Endothelial cell of umbilical vein (primary cell): ENCODE data around the gene IL15. TPM values are rescaled to one million over a fixed set of nuclear protein-coding genes. Genes with fewer than 3 reads are reported as not detected.

Experiments
- BruUV-seq: library from RNA; stranded (reverse); fragments of 400-500 nt; replicated peaks from 2 replicates; lab custom pipeline; 2021; lab: Mats Ljungman, UMichigan
- CTCF ChIA-PET: fragments of 300-600, 350-600 bp; sonication (Branson Sonifier 250); formaldehyde crosslinking; loops from one replicate; lab custom pipeline; 2021; ENCODE audit warnings: antibody characterized with exemption, inconsistent platforms; lab: Charles Lee
- POLR2A ChIA-PET: fragments of 300-600, 350-600 bp; sonication (Branson Sonifier 250); formaldehyde crosslinking; loops from one replicate; lab custom pipeline; 2021; ENCODE audit warnings: antibody characterized with exemption, inconsistent platforms; lab: Charles Lee
- DNase-seq: peaks from one replicate; pipeline ENCODE4 v3.0.0-alpha.2; 2011; ENCODE audit warnings: low read depth, low spot score
- FAIRE-seq: peaks from 2 replicates; lab custom pipeline; 2011; peaks lifted over from hg19 to GRCh38; lab: Jason Lieb, UNC
- H2AFZ ChIP-seq: 2 replicates; pipeline ENCODE4 v1.6.0; 2012; ENCODE audit warnings: low read depth, low read length, control low read depth, inconsistent platforms
- H3K27ac ChIP-seq: 2 replicates; pipeline ENCODE4 v1.5.1; 2011; ENCODE audit warnings: low read depth, mild to moderate bottlenecking, control low read depth, low read length, moderate library complexity; ENCODE audit not compliant: insufficient read depth
- H3K27me3 ChIP-seq, 2 experiments: 2 replicates each; pipeline versions ENCODE4 v1.6.0 to v1.6.1; 2011; ENCODE audit warnings: low read length in 2 of 2, mixed read lengths in 1 of 2; ENCODE audit not compliant: control insufficient read depth in 2 of 2, insufficient read depth in 2 of 2
- H3K36me3 ChIP-seq, 2 experiments: 2 replicates in 1 of 2; 3 replicates in 1 of 2; pipeline ENCODE4 v1.5.1; 2011; ENCODE audit warnings: low read length in 2 of 2, mild to moderate bottlenecking in 1 of 2, moderate library complexity in 1 of 2; ENCODE audit not compliant: control insufficient read depth in 2 of 2, insufficient read depth in 2 of 2; ENCODE audit errors: extremely low read depth in 1 of 2
- H3K4me1 ChIP-seq: 3 replicates; pipeline ENCODE4 v1.5.1; 2011; ENCODE audit warnings: mild to moderate bottlenecking, low read length; ENCODE audit not compliant: control insufficient read depth, insufficient read depth; ENCODE audit errors: extremely low read depth
- H3K4me2 ChIP-seq: 2 replicates; pipeline ENCODE4 v1.6.1; 2011; ENCODE audit warnings: low read length, control low read depth, mixed read lengths; ENCODE audit not compliant: insufficient read depth
- H3K4me3 ChIP-seq, 3 experiments: fragments of 200-600 bp in 1 of 3; sonication (generic), shearing (Covaris generic) in 1 of 3; replicated peaks in 1 of 3; 2 replicates each; pipeline ENCODE4 v1.5.1; 2011 to 2016; ENCODE audit warnings: control low read depth in 3 of 3, low read length in 3 of 3, mild to moderate bottlenecking in 2 of 3, inconsistent platforms in 1 of 3, low read depth in 1 of 3, moderate library complexity in 1 of 3; ENCODE audit not compliant: insufficient read depth in 1 of 3
- H3K79me2 ChIP-seq: 2 replicates; pipeline ENCODE4 v1.6.0; 2012; ENCODE audit warnings: low read length, inconsistent platforms; ENCODE audit not compliant: control insufficient read depth, insufficient read depth
- H3K9ac ChIP-seq: replicated peaks from 2 replicates; pipeline ENCODE3; 2011; ENCODE audit warnings: low read length, control low read depth; ENCODE audit not compliant: insufficient read depth; ENCODE audit errors: extremely low read depth
- H3K9me1 ChIP-seq: replicated peaks from 3 replicates; pipeline ENCODE4 v1.6.0; 2011; ENCODE audit warnings: mild to moderate bottlenecking, low read length; ENCODE audit not compliant: control insufficient read depth, insufficient read depth; ENCODE audit errors: extremely low read depth
- H3K9me3 ChIP-seq: replicated peaks from 2 replicates; pipeline ENCODE4 v1.5.1; 2012; ENCODE audit warnings: low read length, inconsistent platforms; ENCODE audit not compliant: control insufficient read depth, insufficient read depth
- H4K20me1 ChIP-seq: replicated peaks from 2 replicates; pipeline ENCODE3; 2011; ENCODE audit warnings: mild to moderate bottlenecking, low read length; ENCODE audit not compliant: control insufficient read depth, insufficient read depth; ENCODE audit errors: extremely low read depth
- FOS ChIP-seq: IDR thresholded peaks from 2 replicates; pipeline ENCODE4 v1.6.1; 2011; ENCODE audit warnings: mild to moderate bottlenecking, low read length, moderate library complexity, borderline replicate concordance; ENCODE audit not compliant: insufficient read depth
- GATA2 ChIP-seq: IDR thresholded peaks from 2 replicates; pipeline ENCODE4 v1.7.0; 2011; ENCODE audit warnings: low read depth, mild to moderate bottlenecking, moderate library complexity, mixed read lengths, low read length; ENCODE audit not compliant: insufficient read length, insufficient read depth
- JUN ChIP-seq: IDR thresholded peaks from 2 replicates; pipeline ENCODE4 v1.6.1; 2011; ENCODE audit warnings: borderline replicate concordance, low read depth; ENCODE audit not compliant: insufficient read length, insufficient read depth
- MYC ChIP-seq: IDR thresholded peaks from one replicate; pipeline ENCODE4 v1.6.1; 2011; ENCODE audit warnings: mild to moderate bottlenecking, low read depth, low read length
- POLR2AphosphoS5 ChIP-seq: IDR thresholded peaks from 2 replicates; pipeline ENCODE4 v1.6.1; 2012; ENCODE audit warnings: low read depth, mild to moderate bottlenecking, control low read depth, low read length, moderate library complexity; ENCODE audit not compliant: insufficient read depth
- dilution Hi-C: fragments of 300-500 bp; cut with MboI; formaldehyde crosslinking; loops from one replicate; pipeline ENCODE4 v1.15.0; 2019; ENCODE audit warnings: low sequenced_read_pairs; ENCODE audit not compliant: extremely low pct_ligation_motif_present
- intact Hi-C: fragments of 100-400 bp; cut with micrococcal nuclease; formaldehyde crosslinking; loops from one replicate; pipeline ENCODE4 v1.10.0; 2022
- polyA plus RNA-seq, 4 experiments: library from polyadenylated mRNA; depleted of rRNA in 3 of 4; stranded (reverse) in 3 of 4; unstranded in 1 of 4; fragments of >200 nt; gene quantifications; 2 replicates each; pipeline versions ENCODE4 v1.2.1 to v1.2.3, GENCODE V29; 2011 to 2012; ENCODE audit warnings: missing spikeins in 1 of 4
- total RNA-seq: library from RNA; stranded (reverse); gene quantifications from 2 replicates; pipeline ENCODE4 v1.2.3, GENCODE V29; 2021
- TF ChIP-seq, protein P1 (sequence below), 2 donors: IDR thresholded peaks; 1 replicate in 1 of 2; 2 replicates in 1 of 2; pipeline ENCODE4 v1.5.1; 2011; ENCODE audit warnings: low read length in 2 of 2, mild to moderate bottlenecking in 2 of 2, moderate library complexity in 2 of 2, control low read depth in 1 of 2, inconsistent platforms in 1 of 2, low read depth in 1 of 2; ENCODE audit not compliant: insufficient read depth in 1 of 2; ENCODE audit errors: extremely low read depth in 1 of 2
- TF ChIP-seq, protein P2 (sequence below): IDR thresholded peaks from 2 replicates; pipeline ENCODE4 v1.6.1; 2011; ENCODE audit not compliant: insufficient read depth, insufficient read length

IL15 gene
- total and polyA plus RNA-seq, 2 donors (not counting 3 experiments of a cell fraction or from before 2014, with no cell fraction given), result 3.0 to 3.1 TPM

DNA sequence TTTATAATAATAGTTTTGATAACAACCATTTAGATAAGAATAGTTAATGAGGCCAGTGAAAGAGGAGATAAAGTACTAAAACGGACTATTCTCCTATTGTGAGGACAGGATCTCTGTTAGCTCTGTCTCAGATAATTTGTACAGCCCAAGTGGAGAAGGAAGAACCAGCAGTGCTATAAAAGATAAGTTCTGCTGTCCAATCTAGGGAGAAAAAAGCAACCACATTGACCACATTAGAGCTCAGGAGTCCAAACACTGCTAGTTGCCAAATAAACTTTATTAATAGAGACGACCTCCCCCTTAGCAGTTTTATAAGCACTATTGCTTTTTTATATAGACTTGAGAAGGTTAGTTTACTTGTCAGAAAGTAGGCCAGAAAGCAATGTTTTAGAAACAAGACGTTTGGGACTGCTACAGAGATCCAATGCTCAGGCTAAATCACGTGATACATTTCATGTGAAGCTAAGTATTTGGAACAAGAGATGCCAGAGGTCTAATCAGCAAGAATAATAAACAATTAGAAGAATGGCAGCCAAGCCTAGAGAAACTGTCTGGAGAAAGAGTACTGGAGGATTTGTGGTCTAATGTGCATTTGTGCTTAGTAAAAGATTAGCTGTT is 15.9 kb downstream of the IL15 start:
- Histone ChIP-seq H3K4me1 (peaks cover 5% of the 10 kb centered on the region), H3K27me3 (no peaks in the 10 kb centered on the region), H3K79me2 (no peaks in the 10 kb centered on the region), H3K27ac (no peak overlapping the region), H3K4me3 (no peak overlapping the region), H4K20me1 (no peaks in the 10 kb centered on the region), H2AFZ (peak overlapping the region; percentile 17), H3K9me1 (no peaks in the 10 kb centered on the region), H3K4me2 (no peak overlapping the region), H3K9me3 (no peaks in the 10 kb centered on the region), H3K9ac (no peak overlapping the region), H3K36me3 (no peaks in the 10 kb centered on the region)
- DNase-seq, result peak; percentile 72
- CTCF ChIA-PET, result interaction anchor here (1.5 kb wide), 2 partner anchors 14 to 306 kb away, joined by 6 to 8 read pairs; no protein-coding TSS in a partner anchor
- dilution Hi-C loops (no loop called here), intact Hi-C loops (no loop called here)
- BruUV-seq, result no TSS peak
- TF ChIP-seq GATA2 (no peak), JUN (no peak), FOS (no peak), POLR2AphosphoS5 (no peak), MYC (no peak)
- TF ChIP-seq, protein P1, sequence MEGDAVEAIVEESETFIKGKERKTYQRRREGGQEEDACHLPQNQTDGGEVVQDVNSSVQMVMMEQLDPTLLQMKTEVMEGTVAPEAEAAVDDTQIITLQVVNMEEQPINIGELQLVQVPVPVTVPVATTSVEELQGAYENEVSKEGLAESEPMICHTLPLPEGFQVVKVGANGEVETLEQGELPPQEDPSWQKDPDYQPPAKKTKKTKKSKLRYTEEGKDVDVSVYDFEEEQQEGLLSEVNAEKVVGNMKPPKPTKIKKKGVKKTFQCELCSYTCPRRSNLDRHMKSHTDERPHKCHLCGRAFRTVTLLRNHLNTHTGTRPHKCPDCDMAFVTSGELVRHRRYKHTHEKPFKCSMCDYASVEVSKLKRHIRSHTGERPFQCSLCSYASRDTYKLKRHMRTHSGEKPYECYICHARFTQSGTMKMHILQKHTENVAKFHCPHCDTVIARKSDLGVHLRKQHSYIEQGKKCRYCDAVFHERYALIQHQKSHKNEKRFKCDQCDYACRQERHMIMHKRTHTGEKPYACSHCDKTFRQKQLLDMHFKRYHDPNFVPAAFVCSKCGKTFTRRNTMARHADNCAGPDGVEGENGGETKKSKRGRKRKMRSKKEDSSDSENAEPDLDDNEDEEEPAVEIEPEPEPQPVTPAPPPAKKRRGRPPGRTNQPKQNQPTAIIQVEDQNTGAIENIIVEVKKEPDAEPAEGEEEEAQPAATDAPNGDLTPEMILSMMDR (IDR thresholded peaks at IDR 0.05; ENCODE audit: extremely low read depth in 1 of 2, insufficient read depth in 1 of 2, low read depth in 1 of 2, low read length in 2 of 2), result no peak
- TF ChIP-seq, protein P2, sequence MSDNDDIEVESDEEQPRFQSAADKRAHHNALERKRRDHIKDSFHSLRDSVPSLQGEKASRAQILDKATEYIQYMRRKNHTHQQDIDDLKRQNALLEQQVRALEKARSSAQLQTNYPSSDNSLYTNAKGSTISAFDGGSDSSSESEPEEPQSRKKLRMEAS, result no peak
- no peak for FAIRE-seq
- POLR2A ChIA-PET, result no interaction called here
